ENCODE results near the gene ALPK1. TPM values are rescaled to one million over a fixed set of nuclear protein-coding genes. Genes with fewer than 3 reads are reported as not detected.

Gene ALPK1
- total RNA-seq, 6 experiments from 2014 or later, result 5.8 to 9.0 (median 7.8) TPM

GRCh38 chr4:112361181-112361791 lies 64.1 kb downstream of the ALPK1 start:
- Mint-ChIP-seq H3K27me3 (ENCODE audit: insufficient read depth) (no peaks in the 10 kb centered on the region), H3K9me3 (peaks cover 9% of the 10 kb centered on the region)
- DNase-seq, result peak; percentile 1

GRCh38 chr4:112370466-112370865 lies 73.3 kb downstream of the ALPK1 start:
- peak; percentile 2 for DNase-seq

More at GRCh38 chr4:112361181-112361791, 64.1 kb downstream of the ALPK1 start:
- Mint-ChIP-seq H3K4me3 (no peak overlapping the region), H3K36me3 (ENCODE audit: low read depth) (peaks cover 17% of the 10 kb centered on the region), H3K27ac (no peak overlapping the region), H3K4me1 (ENCODE audit: low read depth) (no peaks in the 10 kb centered on the region)
- no peak for TF ChIP-seq CTCF (IDR thresholded peaks at IDR 0.05)

GRCh38 chr4:112371361-112371760 lies 74.2 kb downstream of the ALPK1 start:
- Mint-ChIP-seq H3K27ac (no peak overlapping the region), H3K4me3 (no peak overlapping the region), H3K9me3 (no peaks in the 10 kb centered on the region), H3K27me3 (ENCODE audit: insufficient read depth) (no peaks in the 10 kb centered on the region), H3K36me3 (ENCODE audit: low read depth) (no peaks in the 10 kb centered on the region), H3K4me1 (ENCODE audit: low read depth) (no peaks in the 10 kb centered on the region)
- TF ChIP-seq CTCF (IDR thresholded peaks at IDR 0.05), result no peak
- DNase-seq, result no peak

More at GRCh38 chr4:112370466-112370865, 73.3 kb downstream of the ALPK1 start:
- no peaks in the 10 kb centered on the region for H3K27me3 Mint-ChIP-seq (ENCODE audit: insufficient read depth)
- H3K36me3 Mint-ChIP-seq (ENCODE audit: low read depth), result no peaks in the 10 kb centered on the region
- no peak overlapping the region for H3K4me3 Mint-ChIP-seq
- H3K4me1 Mint-ChIP-seq (ENCODE audit: low read depth), result no peaks in the 10 kb centered on the region
- no peak for TF ChIP-seq CTCF (IDR thresholded peaks at IDR 0.05)
- no peak overlapping the region for H3K27ac Mint-ChIP-seq
- H3K9me3 Mint-ChIP-seq, result no peaks in the 10 kb centered on the region

GRCh38 chr4:112374850-112375249 lies 77.7 kb downstream of the ALPK1 start:
- TF ChIP-seq CTCF (IDR thresholded peaks at IDR 0.05), result no peak
- no peak overlapping the region for H3K27ac Mint-ChIP-seq
- no peaks in the 10 kb centered on the region for H3K27me3 Mint-ChIP-seq (ENCODE audit: insufficient read depth)
- H3K4me1 Mint-ChIP-seq (ENCODE audit: low read depth), result peaks cover 14% of the 10 kb centered on the region
- H3K4me3 Mint-ChIP-seq, result no peak overlapping the region
- DNase-seq, result no peak
- H3K9me3 Mint-ChIP-seq, result no peaks in the 10 kb centered on the region
- no peaks in the 10 kb centered on the region for H3K36me3 Mint-ChIP-seq (ENCODE audit: low read depth)

- no peak for DNase-seq
- H3K27ac Mint-ChIP-seq, result no peak overlapping the region
- H3K27me3 Mint-ChIP-seq (ENCODE audit: insufficient read depth), result no peaks in the 10 kb centered on the region
- 0 out of 2 replicates have a peak, but pooled peaks cover 4% of the 10 kb centered on the region for H3K36me3 Mint-ChIP-seq (ENCODE audit: low read depth)
- no peak for TF ChIP-seq CTCF (IDR thresholded peaks at IDR 0.05)
- H3K9me3 Mint-ChIP-seq, result no peaks in the 10 kb centered on the region
- no peak overlapping the region for H3K4me3 Mint-ChIP-seq
- H3K4me1 Mint-ChIP-seq (ENCODE audit: low read depth), result peaks cover 23% of the 10 kb centered on the region
Measured at GRCh38 chr4:112377171-112377570, 80.0 kb downstream of the ALPK1 start.

Data from HFFc6 (cell line).